H1 (cell line): ENCODE measurements around the gene CDH18. TPM values are rescaled to one million over a fixed set of nuclear protein-coding genes. Genes with fewer than 3 reads are reported as not detected.

Experiments
- CTCF ChIA-PET: fragments of 300-600 bp; sonication (Branson Sonifier 250); formaldehyde crosslinking; loops from one replicate; lab custom pipeline; 2021; ENCODE audit not compliant: partially characterized antibody; lab: Charles Lee
- POLR2A ChIA-PET: fragments of 300-600 bp; sonication (Branson Sonifier 250); formaldehyde crosslinking; loops from one replicate; lab custom pipeline; 2021; ENCODE audit warnings: inconsistent platforms; ENCODE audit not compliant: partially characterized antibody; lab: Charles Lee
- DNase-seq, 2 experiments: peaks; one replicate each; pipeline versions ENCODE4 v3.0.0 to v3.0.0-alpha.2; 2010 to 2022; ENCODE audit warnings: low spot score in 2 of 2, low read depth in 1 of 2, mixed read lengths in 1 of 2
- FAIRE-seq: peaks from 2 replicates; lab custom pipeline; 2011; peaks lifted over from hg19 to GRCh38; lab: Jason Lieb, UNC
- H2AFZ ChIP-seq: 2 replicates; pipeline ENCODE4 v1.8.1; 2012; ENCODE audit warnings: low read length, inconsistent platforms
- H2AK5ac ChIP-seq: 2 replicates; pipeline ENCODE4 v1.6.1; 2013; ENCODE audit warnings: low read depth, low read length
- H2BK120ac ChIP-seq: replicated peaks from 2 replicates; pipeline ENCODE3; 2013; ENCODE audit warnings: low read depth, low read length, inconsistent platforms
- H2BK12ac ChIP-seq: 2 replicates; pipeline ENCODE4 v1.6.1; 2013; ENCODE audit warnings: low read depth, low read length
- H2BK15ac ChIP-seq: 2 replicates; pipeline ENCODE4 v1.6.1; 2013; ENCODE audit warnings: low read length
- H2BK20ac ChIP-seq: 2 replicates; pipeline ENCODE4 v1.6.1; 2013; ENCODE audit warnings: low read length
- H2BK5ac ChIP-seq: 2 replicates; pipeline ENCODE4 v1.6.1; 2013; ENCODE audit warnings: low read depth, low read length
- H3K14ac ChIP-seq: 2 replicates; pipeline ENCODE4 v1.6.1; 2013; ENCODE audit warnings: inconsistent platforms; ENCODE audit not compliant: insufficient read length
- H3K18ac ChIP-seq: 2 replicates; pipeline ENCODE4 v1.6.1; 2013; ENCODE audit warnings: low read length; ENCODE audit errors: extremely low read depth
- H3K23ac ChIP-seq: 2 replicates; pipeline ENCODE4 v1.6.1; 2013; ENCODE audit warnings: inconsistent platforms; ENCODE audit not compliant: insufficient read length
- H3K23me2 ChIP-seq: 2 replicates; pipeline ENCODE4 v1.6.1; 2013; ENCODE audit warnings: low read depth, low read length
- H3K27ac ChIP-seq: 2 replicates; pipeline ENCODE4 v1.6.1; 2011; ENCODE audit warnings: low read depth, low read length, inconsistent platforms
- H3K27me3 ChIP-seq, 4 experiments: replicated peaks in 1 of 4; 1 replicate in 1 of 4; 2 replicates in 3 of 4; pipeline versions ENCODE4 v1.6.1 to v1.8.1; 2011 to 2013; ENCODE audit warnings: low read length in 3 of 4, mild to moderate bottlenecking in 3 of 4, inconsistent platforms in 2 of 4, mixed read lengths in 2 of 4, moderate library complexity in 1 of 4; ENCODE audit not compliant: control insufficient read depth in 3 of 4, insufficient read depth in 3 of 4; ENCODE audit errors: extremely low read depth in 1 of 4
- H3K36me3 ChIP-seq, 4 experiments: 2 replicates each; pipeline versions ENCODE4 v1.6.1 to v1.8.1; 2011 to 2013; ENCODE audit warnings: mild to moderate bottlenecking in 4 of 4, low read length in 3 of 4, moderate library complexity in 2 of 4, control low read depth in 1 of 4, inconsistent platforms in 1 of 4; ENCODE audit not compliant: insufficient read depth in 4 of 4, control insufficient read depth in 2 of 4
- H3K4ac ChIP-seq: replicated peaks from 2 replicates; pipeline ENCODE3; 2013; ENCODE audit warnings: low read length, low read depth, mixed read lengths, inconsistent platforms; ENCODE audit not compliant: insufficient read length
- H3K4me1 ChIP-seq, 4 experiments: replicated peaks in 1 of 4; 1 replicate in 1 of 4; 2 replicates in 3 of 4; pipeline versions ENCODE4 v1.6.1 to v1.8.1; 2011 to 2013; ENCODE audit warnings: low read length in 3 of 4, inconsistent platforms in 2 of 4, mixed read lengths in 1 of 4; ENCODE audit not compliant: insufficient read depth in 4 of 4, control insufficient read depth in 3 of 4
- H3K4me2 ChIP-seq, 2 experiments: 2 replicates each; pipeline versions ENCODE4 v1.6.1 to v1.8.1; 2011 to 2013; ENCODE audit warnings: low read depth in 2 of 2, low read length in 2 of 2, control low read depth in 1 of 2, inconsistent platforms in 1 of 2, mild to moderate bottlenecking in 1 of 2; ENCODE audit not compliant: insufficient read depth in 1 of 2
- H3K4me3 ChIP-seq, 4 experiments: fragments of 200-600, 300-600 bp in 1 of 4; sonication (generic), shearing (Covaris generic), sonication (Bioruptor Twin) in 1 of 4; 2 replicates each; pipeline versions ENCODE4 v1.5.1 to v1.8.1; 2011 to 2016; ENCODE audit warnings: low read length in 4 of 4, low read depth in 3 of 4, control low read depth in 2 of 4, inconsistent platforms in 2 of 4, mild to moderate bottlenecking in 2 of 4, mixed read lengths in 1 of 4, moderate library complexity in 1 of 4; ENCODE audit not compliant: insufficient read depth in 2 of 4; ENCODE audit errors: extremely low read depth in 1 of 4
- H3K56ac ChIP-seq: replicated peaks from 2 replicates; pipeline ENCODE3; 2013; ENCODE audit warnings: low read depth, mild to moderate bottlenecking, mixed read lengths, low read length, inconsistent platforms; ENCODE audit not compliant: insufficient read length
- H3K79me1 ChIP-seq: 2 replicates; pipeline ENCODE4 v1.6.1; 2013; ENCODE audit warnings: low read depth, low read length, control low read depth
- H3K79me2 ChIP-seq, 2 experiments: 2 replicates each; pipeline versions ENCODE4 v1.6.1 to v1.8.1; 2012 to 2013; ENCODE audit warnings: low read length in 2 of 2, mild to moderate bottlenecking in 2 of 2, inconsistent platforms in 1 of 2; ENCODE audit not compliant: insufficient read depth in 2 of 2, control insufficient read depth in 1 of 2
- H3K9ac ChIP-seq, 4 experiments: replicated peaks in 1 of 4; 1 replicate in 1 of 4; 2 replicates in 3 of 4; pipeline versions ENCODE4 v1.6.1 to v1.8.1; 2011 to 2013; ENCODE audit warnings: low read depth in 3 of 4, low read length in 3 of 4, control low read depth in 2 of 4, mild to moderate bottlenecking in 2 of 4, moderate library complexity in 2 of 4, inconsistent platforms in 1 of 4; ENCODE audit errors: extremely low read depth in 1 of 4
- H3K9me3 ChIP-seq, 2 experiments: 2 replicates each; pipeline versions ENCODE4 v1.6.1 to v1.8.1; 2012 to 2013; ENCODE audit warnings: mild to moderate bottlenecking in 2 of 2, moderate library complexity in 2 of 2, control low read depth in 1 of 2, inconsistent platforms in 1 of 2, low read depth in 1 of 2, low read length in 1 of 2, mixed read lengths in 1 of 2; ENCODE audit not compliant: insufficient read depth in 2 of 2
- H4K20me1 ChIP-seq, 2 experiments: replicated peaks in 1 of 2; 2 replicates each; pipeline versions ENCODE3 to v1.8.1; 2011 to 2013; ENCODE audit warnings: inconsistent platforms in 2 of 2, low read length in 2 of 2, mild to moderate bottlenecking in 1 of 2; ENCODE audit not compliant: insufficient read depth in 2 of 2, control insufficient read depth in 1 of 2
- H4K5ac ChIP-seq: 2 replicates; pipeline ENCODE4 v1.6.1; 2013; ENCODE audit warnings: low read length, low read depth, mixed read lengths, inconsistent platforms; ENCODE audit not compliant: insufficient read length
- H4K8ac ChIP-seq: 2 replicates; pipeline ENCODE4 v1.8.0; 2013; ENCODE audit warnings: mild to moderate bottlenecking, moderate library complexity, low read length, inconsistent platforms; ENCODE audit not compliant: insufficient read depth; ENCODE audit errors: extremely low read depth
- H4K91ac ChIP-seq: replicated peaks from 2 replicates; pipeline ENCODE3; 2013; ENCODE audit warnings: low read length, mixed read lengths, inconsistent platforms; ENCODE audit not compliant: insufficient read length
- RFX5 ChIP-seq: IDR thresholded peaks from 2 replicates; pipeline ENCODE4 v1.6.1; 2011; ENCODE audit warnings: low read depth, low read length, improper control_type of control experiment, borderline replicate concordance
- SP2 ChIP-seq: IDR thresholded peaks from 2 replicates; pipeline ENCODE4 v1.6.1; 2012; ENCODE audit warnings: mild to moderate bottlenecking, low read length, inconsistent platforms
- TEAD4 ChIP-seq: IDR thresholded peaks from 2 replicates; pipeline ENCODE4 v1.6.1; 2012; ENCODE audit warnings: low read depth, low read length, inconsistent platforms, mixed read lengths
- WGBS, 2 experiments: shearing (Covaris generic) in 1 of 2; methylation state at CpG; one replicate each; pipeline versions ENCODE4 v1.1.6 to v1.1.7; 2013 to 2015; ENCODE audit warnings: low lambda C conversion rate in 2 of 2, mixed read lengths in 2 of 2, inconsistent platforms in 1 of 2, low coverage in 1 of 2, missing lambda C conversion rate in 1 of 2; ENCODE audit not compliant: insufficient replicate concordance in 2 of 2, insufficient coverage in 1 of 2, insufficient read length in 1 of 2; ENCODE audit errors: extremely low coverage in 1 of 2, missing lambda C conversion rate in 1 of 2; 5-methylcytosine and 5-hydroxymethylcytosine counted together
- polyA plus RNA-seq, 7 experiments: library from polyadenylated mRNA; depleted of rRNA in 3 of 7; stranded (reverse) in 5 of 7; unstranded in 2 of 7; fragments of >200 nt in 5 of 7; fragments of 200-250 nt in 2 of 7; gene quantifications; 1 replicate in 5 of 7; 2 replicates in 1 of 7; 4 replicates in 1 of 7; pipeline versions ENCODE4 v1.2.1 to v1.2.3, GENCODE V29; 2011 to 2013; ENCODE audit warnings: missing spikeins in 2 of 7, mixed read lengths in 2 of 7
- total RNA-seq: library from RNA; stranded (reverse); fragmentation: NEBNext Ultra II Directional; extraction: Animal tissue kit (Norgen Biotek cat#: 25700); gene quantifications from 2 replicates; pipeline ENCODE4 v1.2.1, GENCODE V29; 2021
- TF ChIP-seq, protein P1 (sequence below): IDR thresholded peaks from 2 replicates; pipeline ENCODE4 v1.6.1; 2011; ENCODE audit warnings: low read length, improper control_type of control experiment
- TF ChIP-seq, protein P2 (sequence below): IDR thresholded peaks from 2 replicates; pipeline ENCODE4 v1.6.1; 2012; ENCODE audit warnings: low read length, inconsistent platforms

Gene CDH18
- total and polyA plus RNA-seq, 2 of the 8 experiments (the other 6 are each of a cell fraction or from before 2014, with no cell fraction given), result 0.30 to 0.32 TPM

DNA sequence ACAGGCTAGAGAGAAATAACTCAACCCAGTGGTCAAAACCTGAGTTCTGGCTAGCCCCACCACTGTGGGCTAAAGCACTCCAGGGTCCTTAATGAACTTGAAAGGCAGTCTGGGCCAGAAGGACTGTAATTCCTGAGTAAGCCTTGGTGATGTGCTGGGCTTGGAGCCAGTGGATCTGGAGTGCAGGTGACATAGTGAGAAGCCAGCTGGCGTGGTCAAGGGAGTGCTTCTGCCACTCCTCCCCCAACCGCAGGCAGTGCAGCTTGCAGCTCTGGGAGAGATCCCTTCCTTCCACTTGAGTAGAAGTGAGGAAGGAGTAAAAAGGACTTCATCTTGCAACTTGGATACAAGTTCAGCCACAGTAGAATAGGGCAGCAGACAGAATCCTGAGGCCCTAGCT lies 424.0 kb downstream of the CDH18 start:
- Histone ChIP-seq H2BK20ac (no peak overlapping the region), H3K27ac (no peak overlapping the region), H4K91ac (no peak overlapping the region), H3K4me1 (no peaks in the 10 kb centered on the region), H3K4ac (no peak overlapping the region), H2BK5ac (no peak overlapping the region), H3K79me2 (no peaks in the 10 kb centered on the region), H3K18ac (no peak overlapping the region), H3K36me3 (no peaks in the 10 kb centered on the region), H3K4me3 (no peak overlapping the region), H4K5ac (no peak overlapping the region), H3K14ac (no peak overlapping the region), H3K23me2 (no peaks in the 10 kb centered on the region), H3K56ac (no peak overlapping the region), H2BK12ac (no peak overlapping the region), H2AK5ac (no peak overlapping the region), H4K8ac (no peak overlapping the region), H3K9ac (no peak overlapping the region), H3K79me1 (no peaks in the 10 kb centered on the region), H2BK15ac (no peak overlapping the region), H3K9me3 (no peaks in the 10 kb centered on the region), H2AFZ (no peak overlapping the region), H3K27me3 (no peaks in the 10 kb centered on the region), H3K4me2 (no peak overlapping the region), H4K20me1 (no peaks in the 10 kb centered on the region), H2BK120ac (no peak overlapping the region), H3K23ac (no peak overlapping the region)
- WGBS, 2 experiments, result 82% methylated on average over 2 of the region's 2 CpGs; no CpG with 5 or more reads in 1 of the 2 experiments
- TF ChIP-seq, protein P1, sequence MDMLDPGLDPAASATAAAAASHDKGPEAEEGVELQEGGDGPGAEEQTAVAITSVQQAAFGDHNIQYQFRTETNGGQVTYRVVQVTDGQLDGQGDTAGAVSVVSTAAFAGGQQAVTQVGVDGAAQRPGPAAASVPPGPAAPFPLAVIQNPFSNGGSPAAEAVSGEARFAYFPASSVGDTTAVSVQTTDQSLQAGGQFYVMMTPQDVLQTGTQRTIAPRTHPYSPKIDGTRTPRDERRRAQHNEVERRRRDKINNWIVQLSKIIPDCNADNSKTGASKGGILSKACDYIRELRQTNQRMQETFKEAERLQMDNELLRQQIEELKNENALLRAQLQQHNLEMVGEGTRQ, result no peak
- TF ChIP-seq TEAD4 (no peak), RFX5 (no peak), SP2 (no peak)
- TF ChIP-seq, protein P2, sequence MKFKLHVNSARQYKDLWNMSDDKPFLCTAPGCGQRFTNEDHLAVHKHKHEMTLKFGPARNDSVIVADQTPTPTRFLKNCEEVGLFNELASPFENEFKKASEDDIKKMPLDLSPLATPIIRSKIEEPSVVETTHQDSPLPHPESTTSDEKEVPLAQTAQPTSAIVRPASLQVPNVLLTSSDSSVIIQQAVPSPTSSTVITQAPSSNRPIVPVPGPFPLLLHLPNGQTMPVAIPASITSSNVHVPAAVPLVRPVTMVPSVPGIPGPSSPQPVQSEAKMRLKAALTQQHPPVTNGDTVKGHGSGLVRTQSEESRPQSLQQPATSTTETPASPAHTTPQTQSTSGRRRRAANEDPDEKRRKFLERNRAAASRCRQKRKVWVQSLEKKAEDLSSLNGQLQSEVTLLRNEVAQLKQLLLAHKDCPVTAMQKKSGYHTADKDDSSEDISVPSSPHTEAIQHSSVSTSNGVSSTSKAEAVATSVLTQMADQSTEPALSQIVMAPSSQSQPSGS, result no peak
- DNase-seq (no peak), FAIRE-seq (no peak)
- ChIA-PET POLR2A (no interaction called here), CTCF (interaction anchor here (0.9 kb wide), 1 partner anchor 9 kb away, joined by 3 read pairs; no protein-coding TSS in a partner anchor)
